ENCODE data around the gene FAAP100.

FAAP100 gene

DNA sequence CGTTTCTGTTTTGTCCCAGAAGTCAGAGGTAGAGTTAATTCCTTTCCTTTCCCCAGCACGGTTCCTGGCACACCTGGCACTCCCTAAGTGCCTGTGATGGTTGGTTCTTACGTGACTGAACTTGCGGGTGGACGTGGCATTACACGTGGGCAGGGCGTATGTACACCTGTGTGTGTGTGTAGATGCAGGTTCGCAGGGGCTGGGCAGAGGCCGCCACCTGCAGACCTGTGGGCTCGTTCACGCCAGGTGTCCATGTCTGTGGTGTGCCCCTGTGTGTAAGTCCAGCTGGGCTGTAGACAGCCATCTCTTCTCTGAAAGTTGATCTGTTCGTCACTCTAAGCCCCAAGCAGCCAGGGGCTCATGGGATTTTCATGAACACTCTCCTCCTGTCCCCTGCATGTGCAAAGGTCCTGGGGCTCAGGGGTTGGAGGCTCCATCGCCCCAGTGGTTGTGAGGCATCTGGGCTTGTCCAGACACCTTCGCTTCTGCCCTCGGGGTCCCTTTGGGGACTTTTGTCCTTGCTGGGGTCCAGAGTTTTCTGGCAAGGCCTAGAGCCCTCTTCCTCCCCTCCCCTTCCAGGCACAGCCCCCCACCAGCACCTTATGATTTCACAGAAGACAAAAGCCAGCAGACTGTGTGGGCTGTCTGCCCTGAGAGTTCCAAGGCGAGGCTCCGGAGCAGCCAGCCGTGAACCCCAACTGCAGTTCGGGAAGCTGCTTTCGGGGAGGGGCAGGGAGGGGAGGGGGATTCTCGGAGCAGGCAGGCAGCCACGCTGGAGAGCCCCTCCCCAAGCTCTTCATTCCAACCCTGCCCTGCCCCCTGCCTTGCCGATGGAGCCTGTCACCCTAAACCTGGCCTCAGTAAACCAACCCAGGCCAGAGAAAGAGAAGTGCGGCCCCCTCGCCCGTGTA is 29.4 kb downstream of the FAAP100 start:
- no peak for DNase-seq

DNA sequence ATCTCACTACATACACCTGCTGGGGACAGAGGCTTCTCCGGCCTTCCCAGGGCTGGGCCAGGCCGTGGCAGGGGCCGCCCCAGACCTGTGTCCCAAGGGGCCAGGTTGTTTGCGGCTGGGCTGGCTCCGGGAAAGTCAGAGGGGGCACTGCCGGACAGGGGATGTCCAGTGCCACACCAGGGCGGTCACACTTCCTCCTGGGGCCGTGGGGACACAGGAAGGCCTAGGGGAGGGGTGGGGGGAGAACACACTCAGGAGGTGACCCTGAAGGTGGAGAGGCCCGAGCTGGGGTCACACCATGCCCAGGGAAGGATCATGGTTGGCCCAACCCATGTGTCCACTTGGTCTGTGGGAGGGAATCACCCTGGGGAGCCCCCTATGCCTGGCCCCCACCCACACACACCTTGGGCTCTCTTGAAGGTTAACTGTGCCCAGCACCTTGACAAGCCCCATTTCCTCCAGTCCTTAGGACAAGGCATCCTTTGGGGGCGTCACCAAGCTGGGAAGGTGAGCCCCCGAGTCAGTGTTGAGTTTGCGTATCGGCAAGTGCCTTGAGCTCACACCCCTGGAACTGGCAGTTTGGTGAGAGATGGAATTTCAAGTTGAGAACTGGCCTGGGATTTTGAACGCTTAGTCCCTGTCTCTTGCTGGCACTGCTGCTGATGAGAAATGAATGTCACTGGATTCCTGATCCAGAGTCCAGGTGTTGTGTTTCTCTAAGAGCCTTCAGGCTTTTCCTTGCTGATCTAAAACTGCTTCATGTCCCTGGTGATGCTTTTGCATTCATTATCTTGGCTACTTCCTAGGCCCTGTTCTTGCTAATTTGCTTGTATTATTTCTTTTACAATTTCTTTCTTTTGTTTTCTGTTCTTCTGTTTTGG is 31.9 kb downstream of the FAAP100 start:
- no peak for DNase-seq

DNA sequence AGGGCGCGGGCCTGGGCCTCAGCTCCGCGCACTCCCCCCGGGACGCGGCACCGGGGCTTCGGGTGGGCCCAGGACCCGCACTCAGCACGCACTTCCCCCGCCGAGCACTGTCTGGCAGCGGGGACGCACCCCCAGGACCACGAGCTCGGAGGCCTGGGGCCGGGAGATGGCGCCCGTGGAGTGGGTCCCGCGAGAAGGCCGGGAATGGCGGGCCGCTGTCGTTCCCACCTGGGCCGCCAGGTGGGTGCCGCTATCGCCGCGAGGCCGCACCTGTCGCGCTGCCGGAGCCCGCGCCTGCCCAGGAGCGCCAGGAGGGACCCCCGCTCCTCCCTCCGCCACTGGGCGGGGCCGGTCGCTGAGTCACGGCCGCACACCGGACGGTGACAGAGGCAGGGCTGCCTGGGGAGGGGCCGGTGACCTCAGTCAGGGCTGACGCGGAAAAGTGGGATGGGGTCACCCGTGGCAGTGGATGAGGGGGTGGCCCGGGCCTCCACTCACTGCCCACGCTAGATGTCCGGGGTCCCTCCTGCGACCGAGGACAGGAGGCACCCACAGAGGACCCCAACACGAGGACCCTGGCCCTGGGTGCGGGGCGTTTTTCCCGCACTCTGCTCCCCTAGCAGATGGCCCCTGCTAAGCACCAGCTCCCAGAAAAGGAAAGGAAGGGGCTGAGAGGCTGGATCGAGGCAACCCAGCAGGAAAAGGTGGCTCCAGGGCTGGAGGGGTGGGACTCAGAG is 32.7 kb downstream of the FAAP100 start:
- peak; percentile 67 to 71 for DNase-seq

DNA sequence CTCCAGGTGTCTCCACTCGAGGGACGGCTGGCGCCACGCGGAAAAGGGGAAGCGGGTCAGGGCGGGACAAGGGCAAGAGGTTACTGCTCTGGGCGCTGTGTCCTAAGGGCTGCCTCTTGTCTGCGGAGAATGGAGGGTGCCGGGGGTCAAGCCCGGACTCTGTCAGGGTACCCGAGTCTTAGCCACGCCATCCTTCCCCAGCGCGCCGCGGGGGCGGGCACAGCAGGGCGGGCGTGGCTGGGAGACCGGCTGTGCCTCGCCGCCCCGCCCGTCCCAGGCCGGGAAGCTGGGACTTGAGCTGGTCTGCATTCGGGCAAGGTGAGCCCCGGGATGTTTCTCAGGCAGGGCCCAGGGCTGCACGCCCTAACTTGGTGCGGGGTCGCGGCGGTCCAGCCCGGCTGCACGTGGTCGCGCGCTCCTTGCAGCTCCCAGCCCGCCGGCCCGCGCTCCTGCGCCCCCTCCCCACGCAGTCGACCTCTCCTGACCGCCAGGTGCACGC is 33.3 kb downstream of the FAAP100 start:
- no peak for DNase-seq

DNA sequence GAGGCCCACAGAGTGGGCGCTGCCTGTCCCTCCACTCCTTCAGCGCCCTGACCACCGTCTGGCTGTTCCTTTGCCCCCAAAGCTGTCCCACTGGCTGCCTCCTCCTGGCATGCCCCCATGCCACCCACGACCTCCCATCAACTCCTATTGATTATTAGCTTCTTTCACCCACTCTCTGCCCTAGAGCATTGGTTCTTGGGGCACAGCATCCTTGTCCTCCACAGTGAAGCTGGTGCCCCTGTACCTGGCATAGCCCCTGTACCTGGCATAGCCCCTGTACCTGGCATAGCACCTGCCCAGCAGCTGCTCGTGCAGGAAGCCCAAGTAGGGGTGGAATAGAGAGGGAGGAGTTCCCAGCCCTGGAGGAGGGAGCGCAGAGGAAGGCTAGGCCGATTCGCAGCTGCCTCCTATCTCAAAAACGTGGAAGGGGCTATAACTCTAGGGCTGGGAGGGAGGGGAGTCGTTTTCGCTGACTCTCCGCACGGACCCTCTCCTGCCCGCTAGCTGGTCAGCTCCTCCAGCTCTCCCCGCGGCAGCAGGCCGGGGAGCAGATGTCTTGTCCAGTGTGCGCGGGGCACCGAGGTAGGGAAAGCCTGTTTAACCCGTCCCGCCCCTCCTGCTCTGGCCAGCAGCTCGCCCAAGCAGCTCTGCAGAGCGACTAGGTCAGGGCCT is 33.9 kb downstream of the FAAP100 start:
- DNase-seq = no peak

DNA sequence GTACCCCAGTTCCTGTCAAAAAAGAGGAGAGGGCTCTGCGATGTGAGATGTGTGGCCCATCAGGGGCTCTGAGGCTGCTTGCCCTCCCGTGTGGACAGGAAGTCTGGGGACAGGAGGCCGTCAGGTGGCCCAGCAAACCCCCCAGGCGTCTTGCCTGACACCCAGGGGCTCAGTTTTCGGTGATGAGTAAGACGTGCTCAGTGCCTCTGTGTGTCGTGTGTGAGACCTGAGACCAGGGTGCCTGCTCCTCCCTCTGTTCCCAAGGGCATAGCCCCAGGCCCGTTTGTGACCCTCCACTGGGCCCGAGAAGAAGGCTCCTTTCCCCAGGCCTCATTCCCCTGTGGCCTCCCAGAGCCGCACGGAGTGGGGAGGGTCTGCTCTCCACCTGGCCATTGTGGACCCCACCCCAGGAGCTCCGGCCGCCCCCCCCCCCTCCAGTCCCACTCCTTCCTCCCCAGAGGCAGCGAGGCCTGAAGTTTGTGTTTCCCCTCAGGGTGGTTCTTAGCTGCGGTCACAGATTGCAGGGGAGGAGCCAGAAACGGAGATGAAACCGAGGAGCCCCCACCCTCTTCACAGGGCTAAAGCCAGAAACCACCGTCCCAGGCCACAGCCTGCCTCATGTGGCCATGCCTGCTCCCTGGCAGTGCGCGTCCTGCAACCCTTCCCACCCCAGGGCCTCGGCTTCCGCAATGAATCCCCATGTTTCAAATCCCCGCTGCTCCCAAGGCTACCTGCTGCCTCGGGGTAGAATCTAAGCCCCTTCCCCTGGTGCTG is 34.6 kb downstream of the FAAP100 start:
- DNase-seq = no peak

DNA sequence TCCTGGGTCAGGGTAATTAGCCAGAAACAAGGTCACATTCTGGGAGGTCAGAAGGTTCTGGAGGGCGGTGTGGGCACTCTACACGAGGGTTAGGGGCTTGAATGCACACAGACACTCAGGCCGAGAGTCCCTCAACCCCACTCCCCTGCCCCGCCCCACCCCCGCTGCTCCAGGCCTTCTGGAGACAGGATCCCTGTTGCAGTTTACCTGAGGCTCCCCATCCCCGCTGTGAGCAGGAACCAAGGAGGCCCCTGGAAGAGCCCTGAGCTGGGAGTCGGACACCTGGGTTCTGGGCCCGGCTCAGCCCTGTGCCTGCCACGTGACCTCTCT is 35.2 kb downstream of the FAAP100 start:
- no peak for DNase-seq

DNA sequence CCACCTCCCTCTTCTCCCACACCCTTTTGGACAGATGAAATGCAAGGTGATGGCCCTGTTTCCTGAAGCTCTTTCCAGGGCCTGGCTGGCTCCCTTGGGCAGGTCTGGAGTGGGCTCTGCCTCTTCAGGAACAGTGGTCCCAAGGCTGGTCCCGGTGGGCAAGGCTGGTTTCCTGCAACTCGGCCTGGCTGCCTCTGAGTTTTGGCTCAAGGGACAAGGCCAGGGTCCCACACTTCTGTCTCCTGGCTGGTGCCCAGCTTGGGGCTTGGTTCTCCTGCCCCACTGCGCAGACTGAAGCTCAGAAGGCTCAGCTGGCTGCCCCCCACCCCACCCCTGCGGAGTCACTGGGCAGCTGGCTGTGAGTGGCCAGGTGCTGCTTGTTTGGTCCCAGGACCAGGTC is 35.7 kb downstream of the FAAP100 start:
- no peak for DNase-seq

DNA sequence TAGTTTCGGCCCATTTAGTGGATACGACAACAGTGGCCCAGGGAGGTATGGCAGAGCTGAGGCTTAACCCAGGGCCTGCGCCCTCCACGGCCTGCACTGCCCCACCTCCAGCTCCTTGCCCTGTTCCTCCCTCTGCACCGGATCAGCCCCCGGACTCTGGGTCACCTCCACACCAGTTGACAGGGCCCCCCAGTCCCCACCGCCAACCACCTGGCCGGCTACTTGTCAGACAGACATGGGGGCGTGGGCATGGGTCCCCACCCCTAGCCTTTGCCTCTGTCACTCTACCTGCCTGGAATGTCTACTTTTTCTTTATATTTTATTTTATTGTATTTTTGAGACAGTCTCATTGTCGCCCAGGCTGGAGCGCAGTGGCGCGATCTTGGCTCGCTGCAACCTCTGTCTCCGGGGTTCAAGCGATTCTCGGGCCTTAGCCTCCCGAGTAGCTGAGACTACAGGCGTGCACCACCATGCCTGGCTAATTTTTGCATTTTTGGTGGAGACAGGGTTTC is 36.6 kb downstream of the FAAP100 start:
- DNase-seq = no peak

DNA sequence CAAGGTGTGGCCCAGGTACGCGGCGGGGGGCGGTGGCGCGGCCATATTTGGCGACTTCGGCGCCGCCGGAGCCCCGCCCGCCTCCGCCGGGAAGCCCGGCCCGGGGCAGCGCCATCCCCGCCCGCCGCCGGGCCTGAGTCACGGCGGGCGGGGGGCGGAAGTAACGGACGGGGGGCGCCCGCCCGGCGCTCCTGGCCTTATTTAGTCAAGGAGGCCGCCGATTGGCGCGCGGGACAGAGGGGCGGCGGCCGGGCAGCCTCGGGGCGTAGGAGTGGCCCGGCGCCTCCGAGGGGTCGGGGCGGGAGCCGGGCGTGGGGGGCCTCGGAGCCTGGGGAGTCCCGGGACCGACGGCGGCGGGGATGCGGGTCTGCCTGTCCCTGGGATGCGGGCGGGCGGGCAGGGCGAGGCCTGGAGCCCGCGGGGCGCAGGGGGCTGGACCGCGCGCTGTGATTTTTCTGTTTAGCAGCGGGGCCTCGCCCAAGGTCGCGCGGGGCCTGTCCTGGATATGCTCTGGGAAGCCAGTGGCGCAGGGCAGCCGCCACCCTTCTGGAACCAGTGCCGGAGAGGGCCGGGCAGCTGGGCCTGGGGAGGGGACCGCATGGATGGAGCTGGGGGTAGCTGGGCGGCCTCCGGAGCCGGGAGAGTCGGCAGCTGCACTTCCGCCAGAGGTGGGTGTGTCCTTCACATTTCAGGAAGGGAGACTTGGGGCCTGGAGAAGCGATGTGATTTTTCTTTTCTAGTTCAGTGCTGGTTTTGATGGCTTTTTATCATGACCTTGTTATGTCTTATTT is 37.2 kb downstream of the FAAP100 start:
- peak; percentile 69 to 83 for DNase-seq

DNA sequence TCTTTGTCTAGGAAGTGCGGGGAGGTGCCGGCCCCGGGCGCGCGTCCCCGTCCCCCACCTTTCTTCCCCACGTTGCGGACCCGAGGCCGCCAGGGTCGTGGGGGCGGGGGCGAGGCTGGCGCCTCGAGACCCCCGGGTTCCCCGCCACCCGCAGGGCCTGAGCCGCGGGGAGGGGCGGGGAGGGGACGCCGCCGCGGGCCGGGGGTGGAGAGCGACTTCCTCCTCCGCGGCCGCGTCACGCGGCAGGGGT is 37.7 kb downstream of the FAAP100 start:
- no peak for DNase-seq

DNA sequence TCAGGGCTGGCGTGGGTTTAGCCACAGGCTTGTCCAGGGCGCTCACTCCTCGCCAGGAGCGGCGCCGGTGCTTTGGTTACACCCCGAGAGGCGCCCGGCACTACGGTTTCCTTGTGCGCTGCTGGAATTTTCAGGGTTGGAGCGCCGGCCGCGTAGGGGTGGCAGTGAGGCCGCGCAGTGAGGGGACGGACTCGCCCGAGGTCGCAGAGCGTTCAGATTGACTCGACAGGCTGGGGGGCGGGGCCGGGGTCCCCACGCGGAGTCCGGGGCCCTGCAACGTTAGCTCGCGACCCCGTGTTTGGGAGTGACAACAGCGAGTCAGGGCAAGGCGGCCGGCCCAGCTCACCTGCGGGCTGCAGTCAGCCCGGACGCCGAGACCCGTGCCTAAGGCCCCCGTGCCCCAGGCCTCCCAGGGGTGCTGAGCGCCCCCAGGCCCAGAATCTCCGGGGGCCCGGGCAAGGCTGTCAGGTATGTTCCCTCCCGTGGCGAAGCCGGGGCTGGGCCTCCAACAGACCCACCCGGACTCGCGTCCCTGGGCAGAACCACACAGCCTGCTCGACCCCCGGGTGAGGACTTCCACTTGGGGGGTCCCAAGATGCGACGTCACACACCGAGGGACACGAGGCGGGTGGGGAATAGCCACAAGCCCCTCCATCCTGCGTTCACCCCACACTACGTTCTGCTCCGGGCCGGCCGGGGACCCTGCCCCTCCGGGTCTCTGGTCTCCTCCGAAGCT is 38.2 kb downstream of the FAAP100 start:
- peak; percentile 37 to 48 for DNase-seq

DNA sequence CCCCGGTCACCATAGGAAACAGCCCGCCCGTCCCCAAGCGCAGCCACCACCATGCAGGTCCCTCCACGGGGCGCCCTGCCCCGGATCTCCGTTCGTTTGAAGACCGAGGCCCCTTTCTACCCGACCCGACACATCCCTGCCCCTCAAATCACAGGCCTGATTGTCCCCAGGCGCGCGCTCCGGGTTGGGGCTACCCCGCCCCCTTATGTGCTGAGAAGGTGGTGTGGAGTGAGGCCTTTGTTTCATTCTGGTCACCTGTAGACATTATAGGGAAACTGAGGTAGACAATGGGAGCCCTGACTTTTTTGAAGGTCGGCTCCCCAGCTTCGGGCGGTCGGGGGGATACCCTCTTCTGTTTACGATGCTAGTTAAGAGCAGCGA is 38.8 kb downstream of the FAAP100 start:
- DNase-seq = peak; percentile 57 to 64

DNA sequence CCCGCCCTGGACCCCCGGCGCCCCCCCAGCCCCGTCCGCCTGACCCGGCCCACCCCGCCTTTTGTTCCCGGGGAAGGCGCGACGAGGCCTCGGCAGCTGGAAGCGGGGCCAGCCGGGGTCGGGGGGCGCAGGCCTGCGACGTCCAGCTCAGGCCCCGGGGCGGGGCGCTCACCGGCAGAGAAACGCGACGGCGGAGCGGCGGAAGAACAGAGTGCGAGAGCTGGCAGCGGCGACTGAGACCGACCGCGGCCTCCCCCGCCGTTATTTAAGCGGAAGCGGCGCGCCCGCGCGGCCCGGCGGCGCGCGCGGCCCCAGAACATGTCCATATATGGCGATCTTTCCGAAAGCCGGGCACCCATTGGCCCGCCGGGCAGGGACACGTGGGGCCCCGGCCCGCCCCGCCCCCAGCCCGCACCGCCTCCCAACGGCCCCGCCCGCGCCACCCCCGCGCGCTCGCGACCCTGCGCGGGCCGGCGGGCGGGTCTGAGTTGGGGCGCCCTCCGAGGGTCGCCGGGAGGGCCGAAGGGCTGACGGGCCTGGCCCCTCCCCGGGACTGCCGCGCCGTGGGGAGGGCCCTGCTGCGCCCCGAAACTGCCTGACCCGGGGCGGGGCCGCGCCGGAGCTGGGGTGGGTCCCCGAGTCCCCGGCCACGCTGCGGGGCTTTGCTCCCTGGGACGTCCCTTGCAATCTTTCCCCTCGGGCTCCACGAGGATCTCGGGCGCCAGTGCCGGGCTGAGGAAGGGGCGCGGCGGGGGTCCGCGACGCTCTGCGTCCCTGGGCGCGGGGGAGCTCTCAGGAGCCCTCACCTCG is 39.4 kb downstream of the FAAP100 start, which contains the start of gene ACTG1:
Gene ACTG1, minus strand, starts transcription at position 238 of the 810 bp plus-strand sequence. CDS start 445 bp downstream, outside the sequence.
- DNase-seq = peak; percentile 90 to 91

DNA sequence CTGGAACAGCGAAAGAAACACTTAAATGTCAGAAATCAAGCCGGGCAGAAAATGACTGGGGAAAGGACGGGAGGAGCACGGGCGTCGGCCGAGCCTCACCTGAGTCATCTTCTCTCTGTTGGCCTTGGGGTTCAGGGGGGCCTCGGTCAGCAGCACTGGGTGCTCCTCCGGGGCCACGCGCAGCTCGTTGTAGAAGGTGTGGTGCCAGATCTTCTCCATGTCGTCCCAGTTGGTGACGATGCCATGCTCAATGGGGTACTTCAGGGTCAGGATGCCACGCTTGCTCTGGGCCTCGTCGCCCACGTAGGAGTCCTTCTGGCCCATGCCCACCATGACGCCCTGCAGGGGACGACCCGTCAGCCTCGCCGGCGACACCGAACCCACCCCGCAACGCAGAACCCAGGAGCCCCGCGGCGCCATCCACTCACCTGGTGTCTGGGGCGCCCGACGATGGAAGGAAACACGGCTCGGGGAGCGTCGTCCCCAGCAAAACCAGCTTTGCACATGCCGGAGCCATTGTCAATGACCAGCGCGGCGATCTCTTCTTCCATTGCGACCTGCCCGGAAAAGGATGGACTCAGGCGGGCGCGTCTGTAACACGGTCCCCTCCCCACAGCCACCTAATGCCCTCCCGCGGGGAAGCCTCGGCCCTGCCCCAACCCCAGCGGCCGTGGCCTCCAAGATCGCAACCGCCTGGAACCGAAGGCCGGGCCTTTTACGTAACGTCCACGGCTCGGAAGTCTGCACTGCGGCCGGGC is 40.2 kb downstream of the FAAP100 start:
- DNase-seq = peak; percentile 36 to 48

DNA sequence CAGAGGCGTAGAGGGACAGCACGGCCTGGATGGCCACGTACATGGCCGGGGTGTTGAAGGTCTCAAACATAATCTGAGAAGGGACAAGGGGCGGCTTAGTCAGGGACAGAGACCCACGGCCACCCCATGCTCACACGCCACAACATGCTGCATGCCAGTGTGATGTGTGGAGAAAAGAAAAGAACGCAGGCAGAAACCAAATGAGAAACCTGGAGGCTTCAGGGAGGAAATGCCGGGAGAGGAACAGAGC is 40.7 kb downstream of the FAAP100 start:
- DNase-seq = no peak

DNA sequence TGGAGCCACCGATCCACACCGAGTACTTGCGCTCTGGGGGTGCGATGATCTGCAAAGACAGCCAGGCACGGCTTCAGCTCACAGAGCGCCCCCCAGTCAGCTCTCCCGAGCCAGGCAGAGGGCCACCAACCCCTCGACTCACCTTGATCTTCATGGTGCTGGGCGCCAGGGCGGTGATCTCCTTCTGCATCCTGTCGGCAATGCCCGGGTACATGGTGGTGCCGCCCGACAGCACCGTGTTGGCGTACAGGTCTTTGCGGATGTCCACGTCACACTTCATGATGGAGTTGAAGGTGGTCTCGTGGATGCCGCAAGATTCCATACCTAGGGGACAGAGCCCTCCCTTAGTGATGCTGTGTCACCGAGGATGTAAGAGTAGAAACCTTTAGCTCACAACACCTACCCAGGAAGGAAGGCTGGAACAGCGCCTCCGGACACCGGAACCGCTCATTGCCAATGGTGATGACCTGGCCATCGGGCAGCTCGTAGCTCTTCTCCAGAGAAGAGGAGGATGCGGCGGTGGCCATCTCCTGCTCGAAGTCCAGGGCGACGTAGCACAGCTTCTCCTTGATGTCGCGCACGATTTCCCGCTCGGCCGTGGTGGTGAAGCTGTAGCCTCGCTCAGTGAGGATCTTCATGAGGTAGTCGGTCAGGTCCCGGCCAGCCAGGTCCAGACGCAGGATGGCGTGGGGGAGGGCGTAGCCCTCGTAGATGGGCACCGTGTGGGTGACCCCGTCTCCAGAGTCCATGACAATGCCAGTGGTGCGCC is 41.2 kb downstream of the FAAP100 start:
- peak in 1 of 2 donors; percentile 27 for DNase-seq

Measured in activated CD4-positive, alpha-beta T cell treated with anti-CD3 and anti-CD28 coated beads for 4 hours (primary cell).